ENCODE data around the gene XPA.

The XPA gene

GRCh38 chr9:97658707-97659106, 38.4 kb downstream of the XPA start:
- DNase-seq (ENCODE audit: low read depth in 2 of 3, low spot score in 2 of 3): no peak

- no peak for DNase-seq (ENCODE audit: low read depth in 2 of 3, low spot score in 2 of 3)
These were observed 45.5 kb downstream of the XPA start for GRCh38 chr9:97651646-97652045.

GRCh38 chr9:97647996-97648395, 49.1 kb downstream of the XPA start:
- no peak for DNase-seq (ENCODE audit: low read depth in 2 of 3, low spot score in 2 of 3)

- no peak for DNase-seq (ENCODE audit: low read depth in 2 of 3, low spot score in 2 of 3)
These were observed 51.4 kb downstream of the XPA start for GRCh38 chr9:97645720-97646119.

DNA sequence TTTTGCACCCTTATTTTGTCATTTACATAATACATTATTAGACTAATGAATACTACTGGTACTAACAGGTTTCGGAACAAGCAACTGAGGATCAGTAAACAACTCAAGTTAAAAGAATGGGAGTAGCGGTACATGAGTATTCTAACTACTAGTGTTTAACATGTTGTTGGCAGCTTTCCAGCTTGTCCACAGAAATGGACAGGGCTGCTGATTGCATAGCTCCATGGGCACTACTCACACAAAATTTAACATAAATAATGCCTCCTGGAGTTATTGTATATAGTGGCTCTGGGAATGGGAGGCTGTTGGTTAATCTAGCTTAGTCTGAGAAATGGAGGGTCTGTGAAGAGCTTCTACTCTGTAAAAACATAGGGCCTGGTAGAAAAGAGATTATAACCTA, 56.8 kb downstream of the XPA start:
- no peak for DNase-seq (ENCODE audit: low read depth in 2 of 3, low spot score in 2 of 3)

DNA sequence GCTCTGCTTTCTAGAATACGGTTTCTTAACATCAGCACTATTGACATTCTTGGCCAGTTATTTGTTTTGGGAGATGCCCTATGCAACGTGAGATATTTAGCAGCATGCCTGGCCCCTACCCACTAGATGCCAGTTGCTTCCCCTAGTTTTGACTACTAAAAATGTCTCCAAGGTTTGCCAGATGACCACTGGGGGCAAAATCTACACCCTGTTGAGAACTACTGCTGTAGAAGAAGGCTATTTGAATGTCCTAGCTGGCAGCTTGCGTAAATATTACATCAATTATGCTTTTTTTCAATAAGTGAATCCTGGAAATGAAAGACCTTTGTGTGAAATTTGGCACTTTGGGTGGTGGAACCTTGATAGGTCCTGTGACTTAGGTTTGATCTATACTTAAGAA, 58.5 kb downstream of the XPA start:
- no peak for DNase-seq (ENCODE audit: low read depth in 2 of 3, low spot score in 2 of 3)

DNA sequence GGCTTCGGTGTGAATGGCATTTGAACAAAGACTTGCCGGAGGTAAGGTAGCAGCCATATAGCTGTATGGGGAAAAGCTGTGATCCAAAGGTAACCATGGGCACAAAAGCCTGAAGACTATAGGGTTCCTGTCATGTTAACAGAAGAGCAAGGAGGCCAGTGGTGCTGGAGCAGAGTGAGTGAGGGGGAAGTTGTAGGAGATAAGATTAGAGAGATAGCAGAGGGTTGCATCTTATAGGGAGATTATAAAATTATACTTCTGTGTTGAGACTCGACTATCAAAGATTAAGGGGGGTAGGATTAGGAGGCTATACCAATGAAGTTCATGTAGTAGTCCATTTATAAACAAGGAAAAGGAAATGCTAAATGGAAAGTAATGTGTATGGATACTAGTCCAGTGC, 60.2 kb downstream of the XPA start:
- DNase-seq (ENCODE audit: low read depth in 2 of 3, low spot score in 2 of 3): no peak

- DNase-seq (ENCODE audit: low read depth in 2 of 3, low spot score in 2 of 3): no peak
These were observed 62.1 kb downstream of the XPA start for GRCh38 chr9:97635026-97635425.

GRCh38 chr9:97633859-97634490, 63.2 kb downstream of the XPA start:
- peak in 1 of 3 experiments; percentile 3 for DNase-seq (ENCODE audit: low read depth in 2 of 3, low spot score in 2 of 3)

DNA sequence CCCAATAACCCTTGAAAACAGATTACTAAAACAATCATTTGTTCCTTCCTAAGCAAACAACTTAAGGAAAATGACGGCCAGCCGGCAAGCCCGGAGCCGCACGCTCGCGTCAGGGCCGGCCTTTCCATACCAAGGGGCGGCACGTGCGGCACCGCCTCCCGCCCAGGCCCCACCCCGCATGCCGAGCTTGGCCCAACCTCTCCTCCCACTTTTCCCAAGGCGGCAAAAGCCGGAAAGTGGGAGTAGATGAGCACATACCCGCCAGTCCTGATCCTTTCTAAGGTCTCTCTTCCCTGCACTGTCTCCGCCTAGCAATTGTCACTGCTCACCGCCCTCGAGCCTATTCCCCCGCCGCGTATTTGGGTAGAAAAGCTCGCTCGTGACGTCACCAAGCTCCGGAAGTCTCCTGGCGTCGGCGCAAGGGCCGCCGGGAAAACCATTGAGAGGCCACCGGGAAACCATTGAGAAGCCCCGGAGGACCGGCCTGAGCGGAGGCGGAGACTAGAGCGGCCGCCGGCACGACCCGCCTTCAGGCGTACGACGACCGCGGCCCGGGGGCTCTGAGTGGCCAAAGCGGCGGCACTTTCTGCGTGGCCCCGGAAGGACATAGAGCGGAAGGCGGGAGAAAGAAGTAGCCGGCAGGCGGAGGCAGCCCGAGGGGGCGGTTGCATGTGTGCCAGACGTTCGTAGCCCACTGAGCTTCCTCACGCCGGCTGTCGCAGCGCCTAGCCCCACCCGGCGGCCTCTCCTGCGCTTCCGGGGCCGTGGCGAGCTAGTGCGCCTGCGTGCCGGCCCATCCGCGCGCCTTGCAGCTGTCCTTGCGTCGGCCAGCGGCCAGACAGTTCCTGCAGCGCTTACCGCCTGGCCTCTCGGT, 63.9 kb downstream of the XPA start, which contains the start of the genes NCBP1 and TSTD2:
Gene NCBP1, plus strand, starts transcription at position 837 of the 874 bp plus-strand sequence. CDS start 61 bp downstream, outside the sequence.
Gene TSTD2, minus strand, starts transcription at position 384 of the 874 bp plus-strand sequence. CDS start 5,806 bp downstream, outside the sequence.
- peak; percentile 79 to 92 (median 92) for DNase-seq (ENCODE audit: low read depth in 2 of 3, low spot score in 2 of 3)

DNA sequence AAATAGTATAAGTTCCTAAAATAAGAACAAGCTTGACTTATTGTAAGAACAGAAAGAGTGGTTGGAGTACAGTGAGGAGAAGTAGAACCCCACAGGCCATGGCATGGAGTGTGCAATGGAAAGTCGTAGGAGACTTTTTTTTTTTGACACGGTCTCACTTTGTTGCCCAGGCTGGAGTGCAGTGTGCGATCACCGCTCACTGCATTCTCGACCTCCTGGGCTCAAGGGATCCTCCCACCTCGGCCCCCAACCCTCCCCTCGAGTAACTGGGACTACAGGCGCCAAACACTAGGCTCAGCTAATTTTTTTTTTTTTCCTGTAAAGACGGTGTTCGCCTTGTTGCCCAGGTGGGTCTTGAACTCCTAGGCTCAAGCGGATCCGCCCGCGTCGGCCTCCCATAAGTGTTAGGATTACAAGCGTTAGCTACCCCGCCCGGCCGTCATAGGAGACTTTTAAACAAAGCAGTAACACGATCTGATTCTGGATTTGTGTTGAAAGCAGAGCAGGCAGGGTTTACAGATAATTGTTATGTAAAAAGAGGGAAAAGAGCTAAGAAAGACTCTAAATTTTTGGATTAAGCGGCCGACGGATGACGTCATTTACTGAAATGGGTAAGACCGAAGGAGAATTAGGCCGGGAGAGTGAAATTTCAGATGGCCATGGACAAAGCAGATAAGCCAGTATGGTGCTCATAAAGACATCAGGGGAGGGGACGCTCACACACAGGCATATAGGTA, 64.7 kb downstream of the XPA start:
- peak in 2 of 3 experiments; percentile 2 to 8 for DNase-seq (ENCODE audit: low read depth in 2 of 3, low spot score in 2 of 3)

- no peak for DNase-seq (ENCODE audit: low read depth in 2 of 3, low spot score in 2 of 3)
These were observed 66.5 kb downstream of the XPA start for GRCh38 chr9:97630591-97630990.

- DNase-seq (ENCODE audit: low read depth in 2 of 3, low spot score in 2 of 3): no peak
These were observed 68.0 kb downstream of the XPA start for GRCh38 chr9:97629156-97629555.

DNA sequence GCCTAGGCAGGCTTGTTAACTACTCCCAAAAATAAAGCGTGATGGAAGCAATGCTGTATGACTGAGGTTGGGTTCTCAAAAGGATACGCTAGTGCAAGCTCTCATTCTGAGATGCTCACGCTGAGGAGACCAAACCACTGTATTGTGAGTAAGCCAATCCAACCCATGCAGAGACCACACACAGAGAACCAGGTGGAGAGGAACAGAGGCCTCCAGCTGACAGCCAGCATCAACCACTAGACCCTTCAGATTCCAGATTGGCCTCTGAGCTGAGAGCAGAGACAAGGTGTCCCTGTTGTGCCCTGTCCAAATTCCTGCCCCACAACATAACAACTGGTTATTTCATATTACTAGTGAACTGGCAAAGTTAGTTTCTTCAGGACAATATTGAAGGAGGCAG, 68.5 kb downstream of the XPA start:
- DNase-seq (ENCODE audit: low read depth in 2 of 3, low spot score in 2 of 3): no peak

DNA sequence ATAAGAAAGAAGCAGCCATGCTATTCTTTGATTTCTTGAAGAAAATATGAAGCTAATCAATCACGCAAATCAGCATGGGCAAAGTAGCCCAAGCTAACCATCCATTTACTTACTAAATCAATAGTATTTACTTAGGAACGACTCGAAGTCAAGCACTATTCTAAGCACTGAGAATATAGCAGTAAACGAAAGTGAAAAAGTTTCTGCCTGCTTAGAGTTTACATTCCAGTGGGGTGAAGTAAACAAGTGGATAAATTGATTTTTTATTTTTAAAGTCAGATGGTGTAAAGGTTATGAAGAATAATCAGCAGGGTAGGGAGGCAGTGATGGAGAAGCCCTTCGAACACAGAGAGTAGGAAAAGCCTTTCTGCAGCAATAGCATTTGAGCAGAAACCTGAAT, 69.5 kb downstream of the XPA start:
- DNase-seq (ENCODE audit: low read depth in 2 of 3, low spot score in 2 of 3): no peak

- DNase-seq (ENCODE audit: low read depth in 2 of 3, low spot score in 2 of 3): no peak
These were observed 71.5 kb downstream of the XPA start for GRCh38 chr9:97625620-97626019.
